HepG2 (cell line): ENCODE measurements around the gene RBM34.

Experiments used
- ZNF614 ChIP-seq: IDR thresholded peaks from 2 replicates; pipeline ENCODE4 v1.6.1; 2018; ENCODE audit warnings: missing biosample characterization, missing genetic modification reagents, inconsistent platforms, borderline replicate concordance
- TF ChIP-seq, protein P1 (sequence below): sonication (generic); formaldehyde crosslinking; IDR thresholded peaks from 2 replicates; pipeline ENCODE4 v1.5.0; 2020; ENCODE audit warnings: mild to moderate bottlenecking, missing genetic modification reagents, moderate library complexity

DNA sequence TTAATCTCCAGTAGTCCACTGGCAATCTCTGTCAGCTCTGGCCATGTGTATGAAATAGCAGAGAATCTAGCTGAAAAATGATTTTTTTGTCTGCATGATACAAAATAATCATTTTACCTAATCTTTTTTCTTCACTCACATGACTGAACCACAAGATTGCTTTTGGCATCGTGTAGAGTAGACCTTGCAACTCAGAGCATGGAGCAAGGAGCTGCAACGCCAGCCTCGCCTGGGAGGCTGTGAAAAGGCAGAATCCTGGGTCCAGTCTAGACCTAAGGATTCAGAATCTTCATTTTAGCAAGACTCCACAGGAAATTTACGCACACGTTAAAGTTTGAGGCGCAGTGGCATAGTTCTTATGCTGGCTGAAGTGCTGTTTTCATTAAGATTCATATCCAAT lies 72.6 kb downstream of the RBM34 start:
- TF ChIP-seq ZNF614: no peak
- TF ChIP-seq, protein P1, sequence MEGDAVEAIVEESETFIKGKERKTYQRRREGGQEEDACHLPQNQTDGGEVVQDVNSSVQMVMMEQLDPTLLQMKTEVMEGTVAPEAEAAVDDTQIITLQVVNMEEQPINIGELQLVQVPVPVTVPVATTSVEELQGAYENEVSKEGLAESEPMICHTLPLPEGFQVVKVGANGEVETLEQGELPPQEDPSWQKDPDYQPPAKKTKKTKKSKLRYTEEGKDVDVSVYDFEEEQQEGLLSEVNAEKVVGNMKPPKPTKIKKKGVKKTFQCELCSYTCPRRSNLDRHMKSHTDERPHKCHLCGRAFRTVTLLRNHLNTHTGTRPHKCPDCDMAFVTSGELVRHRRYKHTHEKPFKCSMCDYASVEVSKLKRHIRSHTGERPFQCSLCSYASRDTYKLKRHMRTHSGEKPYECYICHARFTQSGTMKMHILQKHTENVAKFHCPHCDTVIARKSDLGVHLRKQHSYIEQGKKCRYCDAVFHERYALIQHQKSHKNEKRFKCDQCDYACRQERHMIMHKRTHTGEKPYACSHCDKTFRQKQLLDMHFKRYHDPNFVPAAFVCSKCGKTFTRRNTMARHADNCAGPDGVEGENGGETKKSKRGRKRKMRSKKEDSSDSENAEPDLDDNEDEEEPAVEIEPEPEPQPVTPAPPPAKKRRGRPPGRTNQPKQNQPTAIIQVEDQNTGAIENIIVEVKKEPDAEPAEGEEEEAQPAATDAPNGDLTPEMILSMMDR (CRISPR knock-in tag): no peak
